HEK293 (cell line): ENCODE data around the gene CYB5RL.

Experiments
- CTCF ChIA-PET: fragments of 350-600 bp; formaldehyde crosslinking; extraction: SDS; loops from one replicate; lab custom pipeline; 2021; ENCODE audit warnings: antibody characterized with exemption; lab: Yijun Ruan, JAX
- POLR2A ChIA-PET: fragments of 300-600 bp; formaldehyde crosslinking; extraction: SDS; loops from one replicate; lab custom pipeline; 2020; ENCODE audit warnings: antibody characterized with exemption, inconsistent platforms; lab: Yijun Ruan, JAX
- H3K27ac ChIP-seq: fragments of 200-500 bp; sonication (Bioruptor generic); 2 replicates; pipeline ENCODE4 v1.5.1; 2014; ENCODE audit warnings: low read depth, low read length, control low read depth, inconsistent platforms; ENCODE audit errors: extremely low read depth
- H3K36me3 ChIP-seq, 2 experiments: fragments of 200-500 bp in 1 of 2; sonication (Bioruptor generic) in 1 of 2; 1 replicate in 1 of 2; 2 replicates in 1 of 2; pipeline ENCODE4 v1.5.1; 2014 to 2017; ENCODE audit warnings: inconsistent platforms in 2 of 2, low read length in 2 of 2; ENCODE audit not compliant: control insufficient read depth in 2 of 2, insufficient read depth in 1 of 2
- H3K4me1 ChIP-seq: fragments of 200-500 bp; sonication (Bioruptor generic); 2 replicates; pipeline ENCODE4 v1.5.1; 2014; ENCODE audit warnings: mild to moderate bottlenecking, low read length, inconsistent platforms; ENCODE audit not compliant: control insufficient read depth, insufficient read depth
- H3K4me3 ChIP-seq: 2 replicates; pipeline ENCODE4 v1.5.1; 2011; ENCODE audit warnings: low read depth, mild to moderate bottlenecking, control low read depth, low read length, moderate library complexity
- H3K9me3 ChIP-seq: fragments of 200-500 bp; sonication (Bioruptor generic); 2 replicates; pipeline ENCODE4 v1.5.1; 2014; ENCODE audit warnings: low read depth, low read length, inconsistent platforms; ENCODE audit not compliant: control insufficient read depth, insufficient read depth
- AEBP2 ChIP-seq: fragments of 450-650 bp; formaldehyde crosslinking; IDR thresholded peaks from 2 replicates; pipeline ENCODE4 v1.5.1; 2016; ENCODE audit warnings: missing biosample characterization, missing genetic modification characterization, borderline replicate concordance
- PATZ1 ChIP-seq: fragments of 450-650 bp; formaldehyde crosslinking; IDR thresholded peaks from 2 replicates; pipeline ENCODE4 v1.5.1; 2016; ENCODE audit warnings: missing biosample characterization, missing genetic modification characterization
- REPIN1 ChIP-seq: fragments of 450-650 bp; formaldehyde crosslinking; IDR thresholded peaks from 2 replicates; pipeline ENCODE4 v1.5.1; 2017; ENCODE audit warnings: missing biosample characterization, missing genetic modification characterization, low read depth
- ZBTB8A ChIP-seq: fragments of 450-650 bp; formaldehyde crosslinking; IDR thresholded peaks from 2 replicates; pipeline ENCODE4 v1.5.1; 2016; ENCODE audit warnings: missing biosample characterization, missing genetic modification characterization
- ZFP3 ChIP-seq: fragments of 450-650 bp; formaldehyde crosslinking; IDR thresholded peaks from 2 replicates; pipeline ENCODE4 v1.5.1; 2016; ENCODE audit warnings: low read depth, missing biosample characterization, missing genetic modification characterization
- ZNF112 ChIP-seq: fragments of 450-650 bp; formaldehyde crosslinking; IDR thresholded peaks from 2 replicates; pipeline ENCODE4 v1.5.0; 2017; ENCODE audit warnings: missing biosample characterization, missing genetic modification characterization
- ZNF114 ChIP-seq: fragments of 450-650 bp; formaldehyde crosslinking; IDR thresholded peaks from 2 replicates; pipeline ENCODE4 v1.5.0; 2017; ENCODE audit warnings: missing biosample characterization, missing genetic modification characterization
- ZNF175 ChIP-seq: fragments of 450-650 bp; formaldehyde crosslinking; IDR thresholded peaks from 2 replicates; pipeline ENCODE4 v1.5.1; 2016; ENCODE audit warnings: missing biosample characterization, missing genetic modification characterization
- ZNF48 ChIP-seq: fragments of 450-650 bp; formaldehyde crosslinking; IDR thresholded peaks from 2 replicates; pipeline ENCODE4 v1.5.1; 2016; ENCODE audit warnings: missing biosample characterization, missing genetic modification characterization
- ZNF521 ChIP-seq: fragments of 450-650 bp; formaldehyde crosslinking; IDR thresholded peaks from 2 replicates; pipeline ENCODE4 v1.5.1; 2017; ENCODE audit warnings: missing biosample characterization, mild to moderate bottlenecking, missing genetic modification characterization
- ZNF530 ChIP-seq: fragments of 450-650 bp; formaldehyde crosslinking; IDR thresholded peaks from 2 replicates; pipeline ENCODE4 v1.5.1; 2016; ENCODE audit warnings: low read depth, missing biosample characterization, missing genetic modification characterization
- ZNF549 ChIP-seq: fragments of 450-650 bp; IDR thresholded peaks from 2 replicates; pipeline ENCODE4 v1.5.1; 2018; ENCODE audit warnings: missing biosample characterization, missing genetic modification characterization, mild to moderate bottlenecking, inconsistent platforms, moderate library complexity
- ZNF600 ChIP-seq: fragments of 450-650 bp; formaldehyde crosslinking; IDR thresholded peaks from 2 replicates; pipeline ENCODE4 v1.5.1; 2016; ENCODE audit warnings: missing biosample characterization, missing genetic modification characterization
- ZNF776 ChIP-seq: fragments of 450-650 bp; formaldehyde crosslinking; IDR thresholded peaks from 2 replicates; pipeline ENCODE4 v1.5.0; 2017; ENCODE audit warnings: missing biosample characterization, missing genetic modification characterization, borderline replicate concordance
- ZNF792 ChIP-seq: fragments of 450-650 bp; formaldehyde crosslinking; IDR thresholded peaks from 2 replicates; pipeline ENCODE4 v1.5.1; 2016; ENCODE audit warnings: missing biosample characterization, missing genetic modification characterization
- ZSCAN18 ChIP-seq: fragments of 450-650 bp; formaldehyde crosslinking; IDR thresholded peaks from 2 replicates; pipeline ENCODE4 v1.5.1; 2016; ENCODE audit warnings: missing biosample characterization, missing genetic modification characterization
- TF ChIP-seq, protein P1 (sequence below): fragments of 450-650 bp; formaldehyde crosslinking; IDR thresholded peaks from 2 replicates; pipeline ENCODE4 v1.5.1; 2016; ENCODE audit warnings: missing biosample characterization, missing genetic modification characterization
- TF ChIP-seq, protein P2 (sequence below): fragments of 450-650 bp; formaldehyde crosslinking; IDR thresholded peaks from 2 replicates; pipeline ENCODE4 v1.5.1; 2016; ENCODE audit warnings: missing biosample characterization, missing genetic modification characterization

Gene CYB5RL

DNA sequence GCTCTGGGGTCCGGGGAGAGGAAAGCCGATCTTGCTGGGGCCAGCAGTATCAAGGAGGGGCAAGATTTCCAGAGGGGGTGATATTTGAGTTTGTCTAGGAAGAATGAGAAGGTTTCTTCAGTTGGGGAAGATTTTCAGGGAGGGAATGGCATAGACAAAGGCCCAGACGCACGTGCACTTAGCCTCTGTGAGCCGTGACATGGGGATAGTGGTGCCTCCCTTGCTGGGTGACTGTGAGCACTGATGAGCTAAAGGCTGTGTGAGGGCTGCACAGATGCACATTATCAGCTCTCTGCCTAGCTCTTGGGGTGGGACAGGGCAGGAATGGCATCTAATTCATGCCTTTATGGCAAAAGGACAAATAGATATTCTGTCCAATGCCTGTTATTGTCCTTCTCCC is 48.8 kb downstream of the CYB5RL start:
- POLR2A ChIA-PET = no interaction called here
- no peak overlapping the region for H3K4me3 ChIP-seq
- CTCF ChIA-PET = interaction anchor here (0.6 kb wide), 1 partner anchor 72 kb away, joined by 3 read pairs; no protein-coding TSS in a partner anchor

More for the DNA sequence above, 48.8 kb downstream of the CYB5RL start:
- no peaks in the 10 kb centered on the region for H3K4me1 ChIP-seq
- no peak overlapping the region for H3K27ac ChIP-seq
- H3K36me3 ChIP-seq = no peaks in the 10 kb centered on the region
- no peaks in the 10 kb centered on the region for H3K9me3 ChIP-seq
- no peak for TF ChIP-seq ZNF792 (tag by site-specific recombination)
- TF ChIP-seq ZNF530 (tag by site-specific recombination) = no peak
- no peak for TF ChIP-seq ZBTB8A (tag by site-specific recombination)
- TF ChIP-seq PATZ1 (tag by site-specific recombination) = no peak
- TF ChIP-seq ZFP3 (tag by site-specific recombination) = no peak
- TF ChIP-seq REPIN1 = no peak
- no peak for TF ChIP-seq ZNF549 (tag by site-specific recombination)
- no peak for TF ChIP-seq ZNF521 (tag by site-specific recombination)
- TF ChIP-seq ZSCAN18 (tag by site-specific recombination) = no peak
- TF ChIP-seq, protein P1, sequence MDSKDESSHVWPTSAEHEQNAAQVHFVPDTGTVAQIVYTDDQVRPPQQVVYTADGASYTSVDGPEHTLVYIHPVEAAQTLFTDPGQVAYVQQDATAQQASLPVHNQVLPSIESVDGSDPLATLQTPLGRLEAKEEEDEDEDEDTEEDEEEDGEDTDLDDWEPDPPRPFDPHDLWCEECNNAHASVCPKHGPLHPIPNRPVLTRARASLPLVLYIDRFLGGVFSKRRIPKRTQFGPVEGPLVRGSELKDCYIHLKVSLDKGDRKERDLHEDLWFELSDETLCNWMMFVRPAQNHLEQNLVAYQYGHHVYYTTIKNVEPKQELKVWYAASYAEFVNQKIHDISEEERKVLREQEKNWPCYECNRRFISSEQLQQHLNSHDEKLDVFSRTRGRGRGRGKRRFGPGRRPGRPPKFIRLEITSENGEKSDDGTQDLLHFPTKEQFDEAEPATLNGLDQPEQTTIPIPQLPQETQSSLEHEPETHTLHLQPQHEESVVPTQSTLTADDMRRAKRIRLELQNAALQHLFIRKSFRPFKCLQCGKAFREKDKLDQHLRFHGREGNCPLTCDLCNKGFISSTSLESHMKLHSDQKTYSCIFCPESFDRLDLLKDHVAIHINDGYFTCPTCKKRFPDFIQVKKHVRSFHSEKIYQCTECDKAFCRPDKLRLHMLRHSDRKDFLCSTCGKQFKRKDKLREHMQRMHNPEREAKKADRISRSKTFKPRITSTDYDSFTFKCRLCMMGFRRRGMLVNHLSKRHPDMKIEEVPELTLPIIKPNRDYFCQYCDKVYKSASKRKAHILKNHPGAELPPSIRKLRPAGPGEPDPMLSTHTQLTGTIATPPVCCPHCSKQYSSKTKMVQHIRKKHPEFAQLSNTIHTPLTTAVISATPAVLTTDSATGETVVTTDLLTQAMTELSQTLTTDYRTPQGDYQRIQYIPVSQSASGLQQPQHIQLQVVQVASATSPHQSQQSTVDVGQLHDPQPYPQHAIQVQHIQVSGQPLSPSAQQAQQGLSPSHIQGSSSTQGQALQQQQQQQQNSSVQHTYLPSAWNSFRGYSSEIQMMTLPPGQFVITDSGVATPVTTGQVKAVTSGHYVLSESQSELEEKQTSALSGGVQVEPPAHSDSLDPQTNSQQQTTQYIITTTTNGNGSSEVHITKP (tag by site-specific recombination) = no peak
- no peak for TF ChIP-seq ZNF776
- TF ChIP-seq ZNF600 (tag by site-specific recombination) = no peak
- no peak for TF ChIP-seq AEBP2 (tag by site-specific recombination)
- TF ChIP-seq ZNF114 (tag by site-specific recombination) = no peak
- TF ChIP-seq, protein P2, sequence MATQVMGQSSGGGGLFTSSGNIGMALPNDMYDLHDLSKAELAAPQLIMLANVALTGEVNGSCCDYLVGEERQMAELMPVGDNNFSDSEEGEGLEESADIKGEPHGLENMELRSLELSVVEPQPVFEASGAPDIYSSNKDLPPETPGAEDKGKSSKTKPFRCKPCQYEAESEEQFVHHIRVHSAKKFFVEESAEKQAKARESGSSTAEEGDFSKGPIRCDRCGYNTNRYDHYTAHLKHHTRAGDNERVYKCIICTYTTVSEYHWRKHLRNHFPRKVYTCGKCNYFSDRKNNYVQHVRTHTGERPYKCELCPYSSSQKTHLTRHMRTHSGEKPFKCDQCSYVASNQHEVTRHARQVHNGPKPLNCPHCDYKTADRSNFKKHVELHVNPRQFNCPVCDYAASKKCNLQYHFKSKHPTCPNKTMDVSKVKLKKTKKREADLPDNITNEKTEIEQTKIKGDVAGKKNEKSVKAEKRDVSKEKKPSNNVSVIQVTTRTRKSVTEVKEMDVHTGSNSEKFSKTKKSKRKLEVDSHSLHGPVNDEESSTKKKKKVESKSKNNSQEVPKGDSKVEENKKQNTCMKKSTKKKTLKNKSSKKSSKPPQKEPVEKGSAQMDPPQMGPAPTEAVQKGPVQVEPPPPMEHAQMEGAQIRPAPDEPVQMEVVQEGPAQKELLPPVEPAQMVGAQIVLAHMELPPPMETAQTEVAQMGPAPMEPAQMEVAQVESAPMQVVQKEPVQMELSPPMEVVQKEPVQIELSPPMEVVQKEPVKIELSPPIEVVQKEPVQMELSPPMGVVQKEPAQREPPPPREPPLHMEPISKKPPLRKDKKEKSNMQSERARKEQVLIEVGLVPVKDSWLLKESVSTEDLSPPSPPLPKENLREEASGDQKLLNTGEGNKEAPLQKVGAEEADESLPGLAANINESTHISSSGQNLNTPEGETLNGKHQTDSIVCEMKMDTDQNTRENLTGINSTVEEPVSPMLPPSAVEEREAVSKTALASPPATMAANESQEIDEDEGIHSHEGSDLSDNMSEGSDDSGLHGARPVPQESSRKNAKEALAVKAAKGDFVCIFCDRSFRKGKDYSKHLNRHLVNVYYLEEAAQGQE (tag by site-specific recombination) = no peak
- TF ChIP-seq ZNF175 = no peak
- no peak for TF ChIP-seq ZNF48 (tag by site-specific recombination)
- TF ChIP-seq ZNF112 (tag by site-specific recombination) = no peak
- TF ChIP-seq, all 188 proteins: peak for 0
